Neural cell (in vitro differentiated cells): ENCODE data around the gene ADORA2B. TPM values are rescaled to one million over a fixed set of nuclear protein-coding genes. Genes with fewer than 3 reads are reported as not detected.
A peak's percentile ranks its signal among the peaks of the same experiment; 100 is the strongest.
"Not testable (repeated sequence)": the region's sequence is repeated elsewhere in the genome, so short reads cannot be mapped to it uniquely, and the experiment has no call there.

Experiments
- H2AFZ ChIP-seq: fragments of 200-600, 300-800 bp; sonication (generic), shearing (Covaris generic); 2 replicates; pipeline ENCODE4 v1.6.0; 2014; ENCODE audit warnings: low read depth, mild to moderate bottlenecking, antibody characterized with exemption, low read length, moderate library complexity
- H3F3A ChIP-seq: fragments of 200-600 bp; shearing (Covaris generic); 2 replicates; pipeline ENCODE4 v1.6.1; 2016; ENCODE audit warnings: mild to moderate bottlenecking, moderate library complexity, mixed read lengths, antibody characterized with exemption, low read length; ENCODE audit not compliant: insufficient read depth, poor library complexity, severe bottlenecking
- H3K27ac ChIP-seq: fragments of 200-600, 300-800 bp; sonication (generic), shearing (Covaris generic); 2 replicates; pipeline ENCODE4 v1.5.1; 2014; ENCODE audit warnings: mild to moderate bottlenecking, low read length, moderate library complexity
- H3K27me3 ChIP-seq: fragments of 300-800, 200-600 bp; sonication (generic), shearing (Covaris generic); 2 replicates; pipeline ENCODE4 v1.6.0; 2014; ENCODE audit warnings: mild to moderate bottlenecking, low read depth, low read length, moderate library complexity; ENCODE audit not compliant: insufficient read depth
- H3K36me3 ChIP-seq: fragments of 300-800, 200-600 bp; sonication (generic), shearing (Covaris generic); 2 replicates; pipeline ENCODE4 v1.5.1; 2014; ENCODE audit warnings: mild to moderate bottlenecking, antibody characterized with exemption, low read length, moderate library complexity; ENCODE audit not compliant: insufficient read depth
- H3K4me2 ChIP-seq: fragments of 300-800, 200-600 bp; sonication (generic), shearing (Covaris generic); 2 replicates; pipeline ENCODE4 v1.6.0; 2014; ENCODE audit warnings: mild to moderate bottlenecking, low read length
- H3K4me3 ChIP-seq: fragments of 300-800, 200-600 bp; sonication (generic), shearing (Covaris generic); 2 replicates; pipeline ENCODE4 v1.5.1; 2014; ENCODE audit warnings: mild to moderate bottlenecking, low read length, moderate library complexity
- H3K79me2 ChIP-seq: fragments of 200-600 bp; shearing (Covaris generic); replicated peaks from 2 replicates; pipeline ENCODE4 v1.6.0; 2014; ENCODE audit warnings: mild to moderate bottlenecking, low read length, moderate library complexity; ENCODE audit not compliant: insufficient read depth
- H3K9ac ChIP-seq: fragments of 300-800, 200-600 bp; sonication (generic), shearing (Covaris generic); 2 replicates; pipeline ENCODE4 v1.6.1; 2016; ENCODE audit warnings: mild to moderate bottlenecking, low read length, mixed read lengths
- H3K9me2 ChIP-seq: fragments of 200-600 bp; shearing (Covaris generic); 2 replicates; pipeline ENCODE4 v1.6.1; 2016; ENCODE audit warnings: mild to moderate bottlenecking, low read length, mixed read lengths; ENCODE audit not compliant: insufficient read depth
- H3K9me3 ChIP-seq: fragments of 200-600, 300-800 bp; sonication (generic), shearing (Covaris generic); 2 replicates; pipeline ENCODE4 v1.6.1; 2016; ENCODE audit warnings: mild to moderate bottlenecking, mixed run types, low read length, moderate library complexity, mixed read lengths
- H4K20me1 ChIP-seq: fragments of 200-600 bp; shearing (Covaris generic); 2 replicates; pipeline ENCODE4 v1.6.1; 2016; ENCODE audit warnings: mild to moderate bottlenecking, mixed run types; ENCODE audit not compliant: insufficient read depth
- EP300 ChIP-seq: fragments of 450-650 bp; conservative IDR thresholded peaks from 2 replicates; pipeline ENCODE4 v1.6.1; 2014; ENCODE audit warnings: antibody characterized with exemption, mild to moderate bottlenecking, moderate library complexity; ENCODE audit not compliant: poor library complexity, severe bottlenecking
- EZH2 ChIP-seq: fragments of 200-600, 300-800 bp; shearing (Covaris generic), sonication (generic); IDR thresholded peaks from 2 replicates; pipeline ENCODE4 v1.6.1; 2014; ENCODE audit warnings: antibody characterized with exemption, low read length, borderline replicate concordance, mild to moderate bottlenecking; ENCODE audit not compliant: insufficient read depth, poor library complexity, severe bottlenecking
- MXI1 ChIP-seq: fragments of 450-650 bp; conservative IDR thresholded peaks from 2 replicates; pipeline ENCODE4 v1.6.1; 2014; ENCODE audit warnings: antibody characterized with exemption, mild to moderate bottlenecking; ENCODE audit not compliant: poor library complexity, severe bottlenecking
- POLR2AphosphoS5 ChIP-seq: IDR thresholded peaks from 2 replicates; pipeline ENCODE4 v1.6.1; 2012
- RAD21 ChIP-seq: fragments of 450-650 bp; conservative IDR thresholded peaks from 2 replicates; pipeline ENCODE4 v1.6.1; 2014; ENCODE audit warnings: antibody characterized with exemption, mild to moderate bottlenecking, moderate library complexity
- SMC3 ChIP-seq: fragments of 450-650 bp; conservative IDR thresholded peaks from 2 replicates; pipeline ENCODE4 v1.6.1; 2014; ENCODE audit warnings: antibody characterized with exemption, mild to moderate bottlenecking, moderate library complexity; ENCODE audit not compliant: poor library complexity
- TAF1 ChIP-seq: IDR thresholded peaks from 2 replicates; pipeline ENCODE4 v1.6.1; 2012; ENCODE audit warnings: low read depth
- polyA plus RNA-seq: library from polyadenylated mRNA; depleted of rRNA; stranded (reverse); fragments of >200 nt; gene quantifications from 2 replicates; pipeline ENCODE4 v1.2.3, GENCODE V29; 2014
- TF ChIP-seq, protein P1 (sequence below): fragments of 450-650 bp; IDR thresholded peaks from 2 replicates; pipeline ENCODE4 v1.5.1; 2014; ENCODE audit warnings: antibody characterized with exemption, mild to moderate bottlenecking, moderate library complexity; ENCODE audit not compliant: poor library complexity, severe bottlenecking
- TF ChIP-seq, protein P2 (sequence below): IDR thresholded peaks from 2 replicates; pipeline ENCODE4 v1.6.1; 2012; ENCODE audit warnings: borderline replicate concordance

ADORA2B gene
- polyA plus RNA-seq, 1 donor from 2014 or later: 0.78 TPM

DNA sequence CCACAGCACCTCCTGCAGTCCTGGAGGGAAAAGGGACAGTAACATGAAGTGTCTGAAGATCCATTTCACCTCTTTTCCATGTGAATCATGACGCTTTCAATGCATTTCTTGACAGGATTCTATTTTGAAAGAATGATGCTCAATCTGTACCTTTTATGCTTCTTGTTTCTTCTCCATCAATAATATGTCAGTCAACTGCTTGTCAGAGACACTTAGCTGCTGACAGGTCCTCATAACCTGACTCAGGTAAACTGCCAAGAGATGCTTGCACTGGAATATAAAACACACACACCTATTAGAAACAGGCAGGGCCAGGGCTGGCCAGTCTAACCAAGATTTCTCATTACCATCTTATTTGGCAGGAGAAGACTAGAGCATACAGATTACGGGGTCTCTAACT is 33.0 kb downstream of the ADORA2B start:
- Histone ChIP-seq H4K20me1 (no peaks in the 10 kb centered on the region), H3K9me2 (no peaks in the 10 kb centered on the region), H3K4me3 (no peak overlapping the region), H3K27me3 (no peaks in the 10 kb centered on the region), H3K27ac (peak overlapping the region; percentile 34), H3K79me2 (no peaks in the 10 kb centered on the region), H3K36me3 (peaks cover 13% of the 10 kb centered on the region), H3K9ac (no peak overlapping the region), H3K4me2 (no peak overlapping the region), H3K9me3 (no peaks in the 10 kb centered on the region), H3F3A (no peaks in the 10 kb centered on the region), H2AFZ (no peak overlapping the region)
- no peak for TF ChIP-seq EZH2
- TF ChIP-seq, protein P1, sequence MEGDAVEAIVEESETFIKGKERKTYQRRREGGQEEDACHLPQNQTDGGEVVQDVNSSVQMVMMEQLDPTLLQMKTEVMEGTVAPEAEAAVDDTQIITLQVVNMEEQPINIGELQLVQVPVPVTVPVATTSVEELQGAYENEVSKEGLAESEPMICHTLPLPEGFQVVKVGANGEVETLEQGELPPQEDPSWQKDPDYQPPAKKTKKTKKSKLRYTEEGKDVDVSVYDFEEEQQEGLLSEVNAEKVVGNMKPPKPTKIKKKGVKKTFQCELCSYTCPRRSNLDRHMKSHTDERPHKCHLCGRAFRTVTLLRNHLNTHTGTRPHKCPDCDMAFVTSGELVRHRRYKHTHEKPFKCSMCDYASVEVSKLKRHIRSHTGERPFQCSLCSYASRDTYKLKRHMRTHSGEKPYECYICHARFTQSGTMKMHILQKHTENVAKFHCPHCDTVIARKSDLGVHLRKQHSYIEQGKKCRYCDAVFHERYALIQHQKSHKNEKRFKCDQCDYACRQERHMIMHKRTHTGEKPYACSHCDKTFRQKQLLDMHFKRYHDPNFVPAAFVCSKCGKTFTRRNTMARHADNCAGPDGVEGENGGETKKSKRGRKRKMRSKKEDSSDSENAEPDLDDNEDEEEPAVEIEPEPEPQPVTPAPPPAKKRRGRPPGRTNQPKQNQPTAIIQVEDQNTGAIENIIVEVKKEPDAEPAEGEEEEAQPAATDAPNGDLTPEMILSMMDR: peak; percentile 60
- TF ChIP-seq, protein P2, sequence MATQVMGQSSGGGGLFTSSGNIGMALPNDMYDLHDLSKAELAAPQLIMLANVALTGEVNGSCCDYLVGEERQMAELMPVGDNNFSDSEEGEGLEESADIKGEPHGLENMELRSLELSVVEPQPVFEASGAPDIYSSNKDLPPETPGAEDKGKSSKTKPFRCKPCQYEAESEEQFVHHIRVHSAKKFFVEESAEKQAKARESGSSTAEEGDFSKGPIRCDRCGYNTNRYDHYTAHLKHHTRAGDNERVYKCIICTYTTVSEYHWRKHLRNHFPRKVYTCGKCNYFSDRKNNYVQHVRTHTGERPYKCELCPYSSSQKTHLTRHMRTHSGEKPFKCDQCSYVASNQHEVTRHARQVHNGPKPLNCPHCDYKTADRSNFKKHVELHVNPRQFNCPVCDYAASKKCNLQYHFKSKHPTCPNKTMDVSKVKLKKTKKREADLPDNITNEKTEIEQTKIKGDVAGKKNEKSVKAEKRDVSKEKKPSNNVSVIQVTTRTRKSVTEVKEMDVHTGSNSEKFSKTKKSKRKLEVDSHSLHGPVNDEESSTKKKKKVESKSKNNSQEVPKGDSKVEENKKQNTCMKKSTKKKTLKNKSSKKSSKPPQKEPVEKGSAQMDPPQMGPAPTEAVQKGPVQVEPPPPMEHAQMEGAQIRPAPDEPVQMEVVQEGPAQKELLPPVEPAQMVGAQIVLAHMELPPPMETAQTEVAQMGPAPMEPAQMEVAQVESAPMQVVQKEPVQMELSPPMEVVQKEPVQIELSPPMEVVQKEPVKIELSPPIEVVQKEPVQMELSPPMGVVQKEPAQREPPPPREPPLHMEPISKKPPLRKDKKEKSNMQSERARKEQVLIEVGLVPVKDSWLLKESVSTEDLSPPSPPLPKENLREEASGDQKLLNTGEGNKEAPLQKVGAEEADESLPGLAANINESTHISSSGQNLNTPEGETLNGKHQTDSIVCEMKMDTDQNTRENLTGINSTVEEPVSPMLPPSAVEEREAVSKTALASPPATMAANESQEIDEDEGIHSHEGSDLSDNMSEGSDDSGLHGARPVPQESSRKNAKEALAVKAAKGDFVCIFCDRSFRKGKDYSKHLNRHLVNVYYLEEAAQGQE: peak; percentile 38
- TF ChIP-seq POLR2AphosphoS5: peak; percentile 77
- TF ChIP-seq RAD21: no peak
- TF ChIP-seq EP300: peak; percentile 98
- no peak for TF ChIP-seq SMC3
- no peak for TF ChIP-seq MXI1
- no peak for TF ChIP-seq TAF1

DNA sequence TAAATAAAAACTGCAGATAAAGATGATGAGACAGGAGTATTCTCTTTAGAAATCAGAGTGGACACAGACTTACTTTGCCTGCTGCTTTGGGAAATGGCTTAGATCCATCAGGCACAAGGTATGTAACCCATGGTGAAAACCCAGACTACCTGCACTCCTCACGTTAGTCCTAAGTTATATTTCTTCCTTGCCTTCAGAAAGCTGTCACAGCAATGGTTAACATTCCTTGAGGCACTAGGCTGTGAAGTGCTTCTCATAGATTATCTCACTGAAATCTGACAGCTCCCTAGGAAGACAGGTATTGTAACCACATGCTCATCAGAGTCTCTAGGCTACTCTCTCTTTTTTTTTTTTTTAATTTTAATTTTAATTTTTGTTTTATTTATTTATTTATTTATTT is 33.7 kb downstream of the ADORA2B start:
- Histone ChIP-seq H3K27ac (no peak overlapping the region), H3F3A (no peaks in the 10 kb centered on the region), H4K20me1 (no peaks in the 10 kb centered on the region), H2AFZ (no peak overlapping the region), H3K9ac (no peak overlapping the region), H3K9me2 (no peaks in the 10 kb centered on the region), H3K79me2 (no peaks in the 10 kb centered on the region), H3K27me3 (no peaks in the 10 kb centered on the region), H3K36me3 (peaks cover 13% of the 10 kb centered on the region), H3K9me3 (no peaks in the 10 kb centered on the region), H3K4me2 (no peak overlapping the region), H3K4me3 (no peak overlapping the region)
- no peak for TF ChIP-seq EZH2
- TF ChIP-seq, protein P1: no peak

DNA sequence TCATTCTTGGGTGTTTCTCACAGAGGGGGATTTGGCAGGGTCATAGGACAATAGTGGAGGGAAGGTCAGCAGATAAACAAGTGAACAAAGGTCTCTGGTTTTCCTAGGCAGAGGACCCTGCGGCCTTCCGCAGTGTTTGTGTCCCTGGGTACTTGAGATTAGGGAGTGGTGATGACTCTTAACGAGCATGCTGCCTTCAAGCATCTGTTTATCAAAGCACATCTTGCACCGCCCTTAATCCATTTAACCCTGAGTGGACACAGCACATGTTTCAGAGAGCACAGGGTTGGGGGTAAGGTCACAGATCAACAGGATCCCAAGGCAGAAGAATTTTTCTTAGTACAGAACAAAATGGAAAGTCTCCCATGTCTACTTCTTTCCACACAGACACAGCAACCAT is 34.1 kb downstream of the ADORA2B start:
- not testable (repeated sequence) for H4K20me1 ChIP-seq, H3K27ac ChIP-seq, H3K27me3 ChIP-seq, H3K79me2 ChIP-seq, H3K9me3 ChIP-seq, H3F3A ChIP-seq, H3K9me2 ChIP-seq, H2AFZ ChIP-seq, H3K4me2 ChIP-seq, H3K9ac ChIP-seq, H3K4me3 ChIP-seq
- H3K36me3 ChIP-seq: peaks cover 13% of the 10 kb centered on the region
